ENCODE measurements around the gene PLEKHA5. TPM values are rescaled to one million over a fixed set of nuclear protein-coding genes. Genes with fewer than 3 reads are reported as not detected.
"Not testable (repeated sequence)": the region's sequence is repeated elsewhere in the genome, so short reads cannot be mapped to it uniquely, and the experiment has no call there.

Gene PLEKHA5
- polyA plus RNA-seq, 3 donors = 86.7 to 101 (median 98.9) TPM

- peak; percentile 14 for DNase-seq
Measured at GRCh38 chr12:19273482-19274330, 144.2 kb downstream of the PLEKHA5 start.

GRCh38 chr12:19276767-19277166 lies 147.2 kb downstream of the PLEKHA5 start:
- DNase-seq = no peak

GRCh38 chr12:19277711-19278110 lies 148.2 kb downstream of the PLEKHA5 start:
- no peak for DNase-seq

- DNase-seq = no peak
Measured at GRCh38 chr12:19278407-19278806, 148.9 kb downstream of the PLEKHA5 start.

GRCh38 chr12:19282133-19282699 lies 152.7 kb downstream of the PLEKHA5 start:
- no peak for DNase-seq

- DNase-seq = no peak
Measured at GRCh38 chr12:19284658-19285057, 155.1 kb downstream of the PLEKHA5 start.

- DNase-seq = no peak
Measured at GRCh38 chr12:19285793-19286448, 156.4 kb downstream of the PLEKHA5 start.

GRCh38 chr12:19287302-19287701 lies 157.8 kb downstream of the PLEKHA5 start:
- DNase-seq = no peak

- DNase-seq = no peak
Measured at GRCh38 chr12:19288161-19288560, 158.6 kb downstream of the PLEKHA5 start.

GRCh38 chr12:19288603-19289244 lies 159.2 kb downstream of the PLEKHA5 start:
- DNase-seq = peak; percentile 22

GRCh38 chr12:19298836-19299605 lies 169.5 kb downstream of the PLEKHA5 start:
- no peak for DNase-seq

- DNase-seq = no peak
Measured at GRCh38 chr12:19299765-19300164, 170.2 kb downstream of the PLEKHA5 start.

- no peak for DNase-seq
Measured at GRCh38 chr12:19301223-19301622, 171.7 kb downstream of the PLEKHA5 start.

- no peak for DNase-seq
Measured at GRCh38 chr12:19301688-19302087, 172.2 kb downstream of the PLEKHA5 start.

GRCh38 chr12:19302100-19302640 lies 172.6 kb downstream of the PLEKHA5 start:
- DNase-seq = no peak

- DNase-seq = no peak
Measured at GRCh38 chr12:19303496-19303895, 174.0 kb downstream of the PLEKHA5 start.

GRCh38 chr12:19304149-19304750 lies 174.7 kb downstream of the PLEKHA5 start:
- no peak for DNase-seq

GRCh38 chr12:19305621-19306020 lies 176.1 kb downstream of the PLEKHA5 start:
- not testable (repeated sequence) for DNase-seq

- no peak for DNase-seq
Measured at GRCh38 chr12:19306366-19306765, 176.8 kb downstream of the PLEKHA5 start.

- DNase-seq = no peak
Measured at GRCh38 chr12:19307451-19307850, 177.9 kb downstream of the PLEKHA5 start.

GRCh38 chr12:19311165-19311564 lies 181.6 kb downstream of the PLEKHA5 start:
- DNase-seq = no peak
